Activated CD8-positive, alpha-beta memory T cell treated with anti-CD3 and anti-CD28 coated beads for 24 hours (primary cell): ENCODE measurements around the gene TBC1D5.

Experiments used
- DNase-seq: peaks from one replicate; pipeline ENCODE4 v3.0.0-alpha.2; 2020

TBC1D5 gene

GRCh38 chr3:17259685-17260084 is 482.7 kb downstream of the TBC1D5 start:
- no peak for DNase-seq

GRCh38 chr3:17258823-17259436 is 483.5 kb downstream of the TBC1D5 start:
- no peak for DNase-seq

- no peak for DNase-seq
Observed at GRCh38 chr3:17257269-17257668, 485.2 kb downstream of the TBC1D5 start.

GRCh38 chr3:17243621-17244020 is 498.8 kb downstream of the TBC1D5 start:
- DNase-seq = no peak

- no peak for DNase-seq
Observed at GRCh38 chr3:17239417-17239816, 503.0 kb downstream of the TBC1D5 start.

GRCh38 chr3:17238023-17238422 is 504.4 kb downstream of the TBC1D5 start:
- no peak for DNase-seq

GRCh38 chr3:17235310-17235709 is 507.1 kb downstream of the TBC1D5 start:
- DNase-seq = no peak

GRCh38 chr3:17234382-17234781 is 508.0 kb downstream of the TBC1D5 start:
- no peak for DNase-seq

- no peak for DNase-seq
Observed at GRCh38 chr3:17233398-17233800, 509.0 kb downstream of the TBC1D5 start.

GRCh38 chr3:17232442-17232841 is 510.0 kb downstream of the TBC1D5 start:
- DNase-seq = no peak

GRCh38 chr3:17231537-17232261 is 510.7 kb downstream of the TBC1D5 start:
- no peak for DNase-seq

GRCh38 chr3:17227472-17227871 is 515.0 kb downstream of the TBC1D5 start:
- no peak for DNase-seq

- DNase-seq = no peak
Observed at GRCh38 chr3:17221529-17221928, 520.9 kb downstream of the TBC1D5 start.

- DNase-seq = no peak
Observed at GRCh38 chr3:17219593-17219992, 522.8 kb downstream of the TBC1D5 start.

- no peak for DNase-seq
Observed at GRCh38 chr3:17218587-17218986, 523.8 kb downstream of the TBC1D5 start.

GRCh38 chr3:17217588-17217987 is 524.8 kb downstream of the TBC1D5 start:
- no peak for DNase-seq

GRCh38 chr3:17213102-17213501 is 529.3 kb downstream of the TBC1D5 start:
- DNase-seq = no peak

- DNase-seq = no peak
Observed at GRCh38 chr3:17207979-17208378, 534.5 kb downstream of the TBC1D5 start.

GRCh38 chr3:17207019-17207418 is 535.4 kb downstream of the TBC1D5 start:
- no peak for DNase-seq

GRCh38 chr3:17204049-17204650 is 538.3 kb downstream of the TBC1D5 start:
- DNase-seq = no peak

GRCh38 chr3:17201538-17201937 is 540.9 kb downstream of the TBC1D5 start:
- DNase-seq = no peak

GRCh38 chr3:17195856-17196604 is 546.4 kb downstream of the TBC1D5 start:
- no peak for DNase-seq

- no peak for DNase-seq
Observed at GRCh38 chr3:17195192-17195611, 547.2 kb downstream of the TBC1D5 start.

- no peak for DNase-seq
Observed at GRCh38 chr3:17194116-17194515, 548.3 kb downstream of the TBC1D5 start.
